Neural progenitor cell (in vitro differentiated cells): ENCODE data around the gene PWWP3B. TPM values are rescaled to one million over a fixed set of nuclear protein-coding genes. Genes with fewer than 3 reads are reported as not detected.
A peak's percentile ranks its signal among the peaks of the same experiment; 100 is the strongest.

Source experiments
- DNase-seq: peaks from one replicate; pipeline ENCODE4 v3.0.0-alpha.2; 2016; ENCODE audit warnings: low spot score
- H2AFZ ChIP-seq: fragments of 200-600 bp; sonication (generic); replicated peaks from 2 replicates; pipeline ENCODE4 v1.6.1; 2016; ENCODE audit warnings: antibody characterized with exemption
- H3F3A ChIP-seq: fragments of 200-600 bp; sonication (generic); 2 replicates; pipeline ENCODE4 v1.6.1; 2016; ENCODE audit warnings: antibody characterized with exemption, low read depth
- H3K27ac ChIP-seq: fragments of 200-600 bp; sonication (generic); 2 replicates; pipeline ENCODE4 v1.5.1; 2016; ENCODE audit warnings: mild to moderate bottlenecking
- H3K27me3 ChIP-seq: fragments of 200-600 bp; sonication (generic); 2 replicates; pipeline ENCODE4 v1.6.1; 2016; ENCODE audit warnings: mild to moderate bottlenecking, moderate library complexity
- H3K36me3 ChIP-seq: fragments of 200-600 bp; sonication (generic); 2 replicates; pipeline ENCODE4 v1.5.1; 2016
- H3K4me1 ChIP-seq: fragments of 200-600 bp; sonication (generic); 2 replicates; pipeline ENCODE4 v1.6.1; 2016; ENCODE audit warnings: mixed run types
- H3K4me2 ChIP-seq: fragments of 200-600 bp; sonication (generic); 2 replicates; pipeline ENCODE4 v1.6.1; 2016
- H3K4me3 ChIP-seq: fragments of 200-600 bp; sonication (generic); 2 replicates; pipeline ENCODE4 v1.5.1; 2016
- H3K79me2 ChIP-seq: fragments of 200-600 bp; sonication (generic); 2 replicates; pipeline ENCODE4 v1.6.1; 2016; ENCODE audit warnings: low read depth
- H3K9ac ChIP-seq: fragments of 200-600 bp; sonication (generic); 2 replicates; pipeline ENCODE4 v1.6.1; 2016
- H3K9me3 ChIP-seq: fragments of 200-600 bp; sonication (generic); 2 replicates; pipeline ENCODE4 v1.5.1; 2016; ENCODE audit warnings: low read depth
- H4K20me1 ChIP-seq: fragments of 200-600 bp; sonication (generic); 2 replicates; pipeline ENCODE4 v1.6.1; 2016; ENCODE audit warnings: low read depth
- H3K27ac Mint-ChIP-seq: 3 replicates; pipeline ENCODE4 v1.8.0; 2021; ENCODE audit warnings: mixed read lengths
- H3K27me3 Mint-ChIP-seq: 2 replicates; pipeline ENCODE4 v1.8.0; 2022; ENCODE audit warnings: low read depth, mild to moderate bottlenecking, inconsistent platforms, moderate library complexity, mixed read lengths; ENCODE audit not compliant: insufficient read depth
- H3K36me3 Mint-ChIP-seq: 3 replicates; pipeline ENCODE4 v1.8.0; 2021; ENCODE audit warnings: mixed read lengths
- H3K4me1 Mint-ChIP-seq: 3 replicates; pipeline ENCODE4 v1.8.0; 2021; ENCODE audit warnings: mixed read lengths
- H3K4me3 Mint-ChIP-seq: 3 replicates; pipeline ENCODE4 v1.8.0; 2021; ENCODE audit warnings: mild to moderate bottlenecking, moderate library complexity, mixed read lengths
- H3K9me3 Mint-ChIP-seq: 3 replicates; pipeline ENCODE4 v1.8.0; 2020; ENCODE audit warnings: mixed read lengths
- EZH2 ChIP-seq: fragments of 200-600 bp; sonication (generic); IDR thresholded peaks from 2 replicates; pipeline ENCODE4 v1.6.1; 2017; ENCODE audit warnings: antibody characterized with exemption, mild to moderate bottlenecking, moderate library complexity
- EZH2phosphoT487 ChIP-seq: fragments of 200-600 bp; sonication (generic); IDR thresholded peaks from 2 replicates; pipeline ENCODE4 v1.6.1; 2017; ENCODE audit warnings: antibody characterized with exemption
- total RNA-seq: library from RNA; depleted of rRNA; stranded (reverse); fragments of >200 nt; gene quantifications from 2 replicates; pipeline ENCODE4 v1.2.3, GENCODE V29; 2015; ENCODE audit warnings: low replicate concordance
- TF ChIP-seq, protein P1 (sequence below): fragments of 200-600 bp; sonication (generic); IDR thresholded peaks from 2 replicates; pipeline ENCODE4 v1.5.1; 2017; ENCODE audit warnings: antibody characterized with exemption, mild to moderate bottlenecking

Gene PWWP3B
- total RNA-seq, 1 donor from 2014 or later, result 5.8 TPM

- Histone ChIP-seq H3K4me2 (no peak overlapping the region), H3K27ac (no peak overlapping the region), H3K4me3 (no peak overlapping the region), H3K27me3 (no peaks in the 10 kb centered on the region), H3F3A (no peaks in the 10 kb centered on the region), H4K20me1 (no peaks in the 10 kb centered on the region), H3K79me2 (no peaks in the 10 kb centered on the region), H3K4me1 (no peaks in the 10 kb centered on the region), H2AFZ (no peak overlapping the region), H3K9me3 (peaks cover 5% of the 10 kb centered on the region), H3K9ac (no peak overlapping the region), H3K36me3 (no peaks in the 10 kb centered on the region)
- DNase-seq, result no peak
- Mint-ChIP-seq H3K9me3 (no peaks in the 10 kb centered on the region), H3K27ac (no peak overlapping the region), H3K4me3 (no peak overlapping the region), H3K36me3 (no peaks in the 10 kb centered on the region), H3K27me3 (no peaks in the 10 kb centered on the region), H3K4me1 (peaks cover 3% of the 10 kb centered on the region)
- TF ChIP-seq EZH2phosphoT487 (no peak), EZH2 (no peak)
- TF ChIP-seq, protein P1, sequence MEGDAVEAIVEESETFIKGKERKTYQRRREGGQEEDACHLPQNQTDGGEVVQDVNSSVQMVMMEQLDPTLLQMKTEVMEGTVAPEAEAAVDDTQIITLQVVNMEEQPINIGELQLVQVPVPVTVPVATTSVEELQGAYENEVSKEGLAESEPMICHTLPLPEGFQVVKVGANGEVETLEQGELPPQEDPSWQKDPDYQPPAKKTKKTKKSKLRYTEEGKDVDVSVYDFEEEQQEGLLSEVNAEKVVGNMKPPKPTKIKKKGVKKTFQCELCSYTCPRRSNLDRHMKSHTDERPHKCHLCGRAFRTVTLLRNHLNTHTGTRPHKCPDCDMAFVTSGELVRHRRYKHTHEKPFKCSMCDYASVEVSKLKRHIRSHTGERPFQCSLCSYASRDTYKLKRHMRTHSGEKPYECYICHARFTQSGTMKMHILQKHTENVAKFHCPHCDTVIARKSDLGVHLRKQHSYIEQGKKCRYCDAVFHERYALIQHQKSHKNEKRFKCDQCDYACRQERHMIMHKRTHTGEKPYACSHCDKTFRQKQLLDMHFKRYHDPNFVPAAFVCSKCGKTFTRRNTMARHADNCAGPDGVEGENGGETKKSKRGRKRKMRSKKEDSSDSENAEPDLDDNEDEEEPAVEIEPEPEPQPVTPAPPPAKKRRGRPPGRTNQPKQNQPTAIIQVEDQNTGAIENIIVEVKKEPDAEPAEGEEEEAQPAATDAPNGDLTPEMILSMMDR, result no peak
Observed at GRCh38 chrX:106171293-106171820, 3.3 kb downstream of the PWWP3B start.

- H3K27me3 Mint-ChIP-seq, result no peaks in the 10 kb centered on the region
- H3K27ac ChIP-seq, result no peak overlapping the region
- H3K27me3 ChIP-seq, result no peaks in the 10 kb centered on the region
- peak overlapping the region; percentile 87 for H3K4me3 Mint-ChIP-seq
- no peaks in the 10 kb centered on the region for H3K36me3 ChIP-seq
- peak overlapping the region; percentile 86 for H2AFZ ChIP-seq
- H3K9me3 ChIP-seq, result peaks cover 8% of the 10 kb centered on the region
- H3K27ac Mint-ChIP-seq, result peak overlapping the region; percentile 87
- peaks cover 3% of the 10 kb centered on the region for H3K36me3 Mint-ChIP-seq
- peaks cover 13% of the 10 kb centered on the region for H3K4me1 Mint-ChIP-seq
- TF ChIP-seq, protein P1, result no peak
- TF ChIP-seq EZH2 (no peak), EZH2phosphoT487 (no peak)
- H3K79me2 ChIP-seq, result no peaks in the 10 kb centered on the region
- no peaks in the 10 kb centered on the region for H3F3A ChIP-seq
- peak overlapping the region; percentile 74 for H3K4me2 ChIP-seq
- H3K9me3 Mint-ChIP-seq, result peaks cover 5% of the 10 kb centered on the region
- peak overlapping the region; percentile 47 for H3K4me3 ChIP-seq
- no peak overlapping the region for H3K9ac ChIP-seq
- H4K20me1 ChIP-seq, result no peaks in the 10 kb centered on the region
- DNase-seq, result peak; percentile 83
- H3K4me1 ChIP-seq, result peaks cover 5% of the 10 kb centered on the region
Observed at GRCh38 chrX:106177106-106177981, 9.2 kb downstream of the PWWP3B start.

GRCh38 chrX:106177982-106178321 lies 9.8 kb downstream of the PWWP3B start:
- Histone ChIP-seq H3K79me2 (no peaks in the 10 kb centered on the region), H3K4me2 (peak overlapping the region; percentile 74), H3K4me1 (peaks cover 5% of the 10 kb centered on the region), H3K27ac (no peak overlapping the region), H3K36me3 (no peaks in the 10 kb centered on the region), H4K20me1 (no peaks in the 10 kb centered on the region), H3K9me3 (peaks cover 8% of the 10 kb centered on the region), H3F3A (no peaks in the 10 kb centered on the region), H3K9ac (no peak overlapping the region), H2AFZ (no peak overlapping the region), H3K4me3 (peak overlapping the region; percentile 47), H3K27me3 (no peaks in the 10 kb centered on the region)
- H3K4me1 Mint-ChIP-seq, result peaks cover 13% of the 10 kb centered on the region
- H3K27me3 Mint-ChIP-seq, result no peaks in the 10 kb centered on the region
- peaks cover 5% of the 10 kb centered on the region for H3K9me3 Mint-ChIP-seq
- H3K27ac Mint-ChIP-seq, result no peak overlapping the region
- peaks cover 5% of the 10 kb centered on the region for H3K36me3 Mint-ChIP-seq
- no peak for DNase-seq
- TF ChIP-seq EZH2 (no peak), EZH2phosphoT487 (no peak)
- TF ChIP-seq, protein P1, result no peak
- peak overlapping the region; percentile 87 for H3K4me3 Mint-ChIP-seq
